ENCODE results near the gene PRAME.

GRCh38 chr22:22571862-22572261 is 12.8 kb upstream of the PRAME start:
- TF ChIP-seq ARNTL (CRISPR knock-in tag; IDR thresholded peaks at IDR 0.05; ENCODE audit: borderline replicate concordance, low read depth) (no peak), BACH2 (CRISPR knock-in tag; IDR thresholded peaks at IDR 0.05; ENCODE audit: borderline replicate concordance) (no peak), CSDC2 (CRISPR knock-in tag; IDR thresholded peaks at IDR 0.05) (no peak), CREB5 (CRISPR knock-in tag; IDR thresholded peaks at IDR 0.05; ENCODE audit: low read depth) (no peak), ESRRG (CRISPR knock-in tag; IDR thresholded peaks at IDR 0.05) (no peak), PATZ1 (CRISPR knock-in tag; IDR thresholded peaks at IDR 0.05; ENCODE audit: borderline replicate concordance) (no peak), ZC3H10 (CRISPR knock-in tag; IDR thresholded peaks at IDR 0.05) (no peak), OSR1 (CRISPR knock-in tag; IDR thresholded peaks at IDR 0.05) (no peak), TSHZ2 (CRISPR knock-in tag; IDR thresholded peaks at IDR 0.05) (no peak), RARB (CRISPR knock-in tag; IDR thresholded peaks at IDR 0.05) (no peak), ZFP30 (CRISPR knock-in tag; IDR thresholded peaks at IDR 0.05) (no peak), ISL1 (CRISPR knock-in tag; IDR thresholded peaks at IDR 0.05) (no peak), GLIS3 (CRISPR knock-in tag; IDR thresholded peaks at IDR 0.05) (no peak)
